ENCODE results near the gene GABBR2. TPM values are rescaled to one million over a fixed set of nuclear protein-coding genes. Genes with fewer than 3 reads are reported as not detected.

GABBR2 gene
- total and polyA plus RNA-seq, 2 of the 8 experiments (the other 6 are each of a cell fraction or from before 2014, with no cell fraction given) = 0.50 to 1.2 TPM

DNA sequence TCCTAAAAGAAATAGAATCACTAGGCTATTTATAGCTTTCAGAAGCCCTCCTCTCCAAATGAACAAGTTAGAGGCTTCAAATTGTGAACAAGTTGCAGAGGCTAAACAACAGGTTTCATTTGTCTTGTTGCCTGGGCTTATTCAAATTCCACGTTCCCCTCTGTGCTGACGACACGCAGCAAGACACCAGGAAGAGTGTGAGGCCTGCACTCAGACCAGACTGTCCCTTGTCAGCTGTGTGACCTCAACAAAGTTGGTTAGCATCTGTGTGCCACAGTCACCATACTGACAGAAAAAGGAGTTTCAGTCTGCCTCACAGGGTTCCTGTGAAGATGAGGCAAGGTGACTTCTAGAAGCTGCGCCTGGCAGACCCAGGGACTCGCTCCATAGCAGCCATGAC lies 22.1 kb upstream of the GABBR2 start (continued):
- no peak for TF ChIP-seq SIX5 (IDR thresholded peaks at IDR 0.05; ENCODE audit: low read depth, low read length)

All from H1 (cell line).